K562 (cell line): ENCODE data around the gene NCCRP1.

Experiments used
- CEBPB ChIP-seq: fragments of 450-650 bp; IDR thresholded peaks from 2 replicates; pipeline ENCODE4 v1.6.1; 2016; ENCODE audit warnings: missing genetic modification characterization, missing compliant biosample characterization
- EP300 ChIP-seq: IDR thresholded peaks from 2 replicates; pipeline ENCODE4 v1.6.1; 2012; ENCODE audit warnings: low read length, improper control_type of control experiment
- POLR2AphosphoS5 ChIP-seq: IDR thresholded peaks from 2 replicates; pipeline ENCODE4 v1.6.1; 2011; ENCODE audit warnings: mild to moderate bottlenecking, low read depth, low read length, moderate library complexity; ENCODE audit not compliant: control insufficient read depth, insufficient read depth
- SMAD2 ChIP-seq: fragments of 150-350 bp; IDR thresholded peaks from 2 replicates; pipeline ENCODE4 v1.6.1; 2014; ENCODE audit warnings: low read depth, mild to moderate bottlenecking, low read length
- ZNF23 ChIP-seq: fragments of 250-450 bp; sonication (Bioruptor Pico); IDR thresholded peaks from 2 replicates; pipeline ENCODE4 v1.4.0; 2020; ENCODE audit warnings: mild to moderate bottlenecking
- TF ChIP-seq, protein P1 (sequence below): fragments of 250-450 bp; sonication (Bioruptor Pico); IDR thresholded peaks from 2 replicates; pipeline ENCODE4 v1.4.0; 2020; ENCODE audit warnings: mild to moderate bottlenecking, moderate library complexity

DNA sequence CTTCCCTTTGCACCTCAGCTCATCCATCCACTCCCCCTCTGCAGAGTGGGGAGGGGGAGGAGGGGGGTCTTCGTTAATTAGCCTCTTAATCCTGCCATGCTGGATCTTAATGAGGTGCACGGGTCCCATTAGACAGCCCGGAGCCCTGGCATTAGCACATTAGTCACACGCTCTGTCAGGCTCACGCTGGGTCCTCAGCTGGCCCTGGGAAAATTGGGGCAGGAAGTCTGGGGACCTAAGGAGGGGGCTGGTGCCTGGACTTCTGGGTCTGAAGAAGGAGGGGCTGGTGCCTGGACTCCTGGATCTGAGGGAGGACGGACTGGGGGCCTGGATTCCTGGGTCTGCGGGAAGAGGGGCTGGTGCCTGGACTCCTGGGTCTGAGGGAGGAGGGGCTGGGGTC lies 444 bp upstream of the NCCRP1 start:
- TF ChIP-seq POLR2AphosphoS5 (no peak), ZNF23 (CRISPR knock-in tag) (no peak), EP300 (no peak), SMAD2 (no peak), CEBPB (tag) (no peak)
- TF ChIP-seq, protein P1, sequence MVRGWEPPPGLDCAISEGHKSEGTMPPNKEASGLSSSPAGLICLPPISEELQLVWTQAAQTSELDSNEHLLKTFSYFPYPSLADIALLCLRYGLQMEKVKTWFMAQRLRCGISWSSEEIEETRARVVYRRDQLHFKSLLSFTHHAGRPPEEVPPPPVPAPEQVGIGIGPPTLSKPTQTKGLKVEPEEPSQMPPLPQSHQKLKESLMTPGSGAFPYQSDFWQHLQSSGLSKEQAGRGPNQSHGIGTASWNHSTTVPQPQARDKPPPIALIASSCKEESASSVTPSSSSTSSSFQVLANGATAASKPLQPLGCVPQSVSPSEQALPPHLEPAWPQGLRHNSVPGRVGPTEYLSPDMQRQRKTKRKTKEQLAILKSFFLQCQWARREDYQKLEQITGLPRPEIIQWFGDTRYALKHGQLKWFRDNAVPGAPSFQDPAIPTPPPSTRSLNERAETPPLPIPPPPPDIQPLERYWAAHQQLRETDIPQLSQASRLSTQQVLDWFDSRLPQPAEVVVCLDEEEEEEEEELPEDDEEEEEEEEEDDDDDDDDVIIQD (CRISPR knock-in tag): no peak
